ENCODE data around the gene SPTLC3.

SPTLC3 gene

GRCh38 chr20:13101706-13102105 lies 92.9 kb downstream of the SPTLC3 start:
- no peak for DNase-seq

- DNase-seq: no peak
Measured at GRCh38 chr20:13102237-13102636, 93.5 kb downstream of the SPTLC3 start.

GRCh38 chr20:13102694-13103093 lies 93.9 kb downstream of the SPTLC3 start:
- DNase-seq: no peak

GRCh38 chr20:13105039-13105438 lies 96.3 kb downstream of the SPTLC3 start:
- DNase-seq: no peak

- peak; percentile 41 for DNase-seq
Measured at GRCh38 chr20:13105864-13106457, 97.2 kb downstream of the SPTLC3 start.

- no peak for DNase-seq
Measured at GRCh38 chr20:13109658-13110057, 100.9 kb downstream of the SPTLC3 start.

GRCh38 chr20:13110796-13111195 lies 102.0 kb downstream of the SPTLC3 start:
- DNase-seq: no peak

- no peak for DNase-seq
Measured at GRCh38 chr20:13111249-13111911, 102.6 kb downstream of the SPTLC3 start.

GRCh38 chr20:13113731-13114130 lies 105.0 kb downstream of the SPTLC3 start:
- DNase-seq: no peak

GRCh38 chr20:13117200-13117599 lies 108.4 kb downstream of the SPTLC3 start:
- no peak for DNase-seq

GRCh38 chr20:13118676-13119075 lies 109.9 kb downstream of the SPTLC3 start:
- DNase-seq: no peak

GRCh38 chr20:13119583-13119982 lies 110.8 kb downstream of the SPTLC3 start:
- DNase-seq: peak; percentile 67

GRCh38 chr20:13120471-13120870 lies 111.7 kb downstream of the SPTLC3 start:
- DNase-seq: no peak

GRCh38 chr20:13121840-13122515 lies 113.2 kb downstream of the SPTLC3 start:
- no peak for DNase-seq

- DNase-seq: no peak
Measured at GRCh38 chr20:13125486-13125885, 116.7 kb downstream of the SPTLC3 start.

- no peak for DNase-seq
Measured at GRCh38 chr20:13128173-13128572, 119.4 kb downstream of the SPTLC3 start.

GRCh38 chr20:13130061-13130706 lies 121.4 kb downstream of the SPTLC3 start:
- DNase-seq: no peak

- DNase-seq: no peak
Measured at GRCh38 chr20:13130707-13131103, 121.9 kb downstream of the SPTLC3 start.

GRCh38 chr20:13131688-13132087 lies 122.9 kb downstream of the SPTLC3 start:
- no peak for DNase-seq

GRCh38 chr20:13139459-13140150 lies 130.8 kb downstream of the SPTLC3 start:
- DNase-seq: no peak

GRCh38 chr20:13140201-13140600 lies 131.4 kb downstream of the SPTLC3 start:
- no peak for DNase-seq

- DNase-seq: no peak
Measured at GRCh38 chr20:13140775-13141174, 132.0 kb downstream of the SPTLC3 start.

GRCh38 chr20:13141546-13141945 lies 132.8 kb downstream of the SPTLC3 start:
- DNase-seq: no peak
